Kidney (tissue), 14 donors: ENCODE data around the gene RIMS4. TPM values are rescaled to one million over a fixed set of nuclear protein-coding genes. Genes with fewer than 3 reads are reported as not detected.

Experiments
- DNase-seq, 5 donors: peaks; one replicate each; pipeline ENCODE4 v3.0.0-alpha.2; 2013 to 2020
- FAIRE-seq: peaks from 2 replicates; lab custom pipeline; 2012; peaks lifted over from hg19 to GRCh38; lab: Jason Lieb, UNC
- H3K27ac ChIP-seq, 2 donors: one replicate each; pipeline ENCODE4 v1.7.0; 2013; ENCODE audit warnings: low read depth in 2 of 2, low read length in 2 of 2, inconsistent platforms in 1 of 2
- H3K27me3 ChIP-seq: one replicate; pipeline ENCODE4 v1.7.1; 2013; ENCODE audit warnings: low read length, inconsistent platforms; ENCODE audit not compliant: control insufficient read depth, insufficient read depth
- H3K36me3 ChIP-seq, 3 donors: one replicate each; pipeline versions ENCODE4 v1.7.0 to v1.7.1; 2013; ENCODE audit warnings: low read length in 3 of 3, control low read depth in 1 of 3, inconsistent platforms in 1 of 3; ENCODE audit not compliant: insufficient read depth in 3 of 3, control insufficient read depth in 2 of 3
- H3K4me1 ChIP-seq, 3 donors: one replicate each; pipeline versions ENCODE4 v1.7.0 to v1.7.1; 2013; ENCODE audit warnings: low read length in 3 of 3, inconsistent platforms in 1 of 3, low read depth in 1 of 3; ENCODE audit not compliant: control insufficient read depth in 2 of 3, insufficient read depth in 2 of 3
- H3K4me3 ChIP-seq, 3 donors: one replicate each; pipeline versions ENCODE4 v1.7.0 to v1.8.1; 2013; ENCODE audit warnings: low read length in 3 of 3, control low read depth in 1 of 3, inconsistent platforms in 1 of 3
- H3K9ac ChIP-seq, 3 donors: one replicate each; pipeline versions ENCODE4 v1.7.0 to v1.7.1; 2013; ENCODE audit warnings: low read length in 3 of 3, control low read depth in 1 of 3, inconsistent platforms in 1 of 3
- H3K9me3 ChIP-seq, 3 donors: one replicate each; pipeline versions ENCODE4 v1.7.0 to v1.7.1; 2013; ENCODE audit warnings: low read length in 3 of 3, control low read depth in 1 of 3, inconsistent platforms in 1 of 3; ENCODE audit not compliant: control insufficient read depth in 2 of 3, insufficient read depth in 1 of 3
- CTCF ChIP-seq: IDR thresholded peaks from 3 replicates; pipeline ENCODE4 v1.5.1; 2012; ENCODE audit warnings: mild to moderate bottlenecking, moderate library complexity, borderline replicate concordance; ENCODE audit not compliant: insufficient read depth; ENCODE audit errors: extremely low read depth
- intact Hi-C: fragments of 100-400 bp; cut with DNase I; formaldehyde crosslinking; loops from one replicate; pipeline ENCODE4 v1.11.1; 2022
- polyA plus RNA-seq: library from polyadenylated mRNA; stranded (reverse); fragments of 350-450 nt; fragmentation: Illumina TruSeq; extraction: RNeasy Lipid Tissue Mini Kit (QIAGEN cat#74804); gene quantifications from one replicate; pipeline ENCODE4 v1.2.3, GENCODE V29; 2014; ENCODE audit warnings: low read depth, low replicate concordance; ENCODE audit not compliant: insufficient read depth
- total RNA-seq: library from RNA; stranded (reverse); fragmentation: NEBNext Ultra II Directional; extraction: Animal tissue kit (Norgen Biotek cat#: 25700); gene quantifications from one replicate; pipeline ENCODE4 v1.2.1, GENCODE V29; 2021
- donor health status: control.
- donor health status: control.
- donor health status: control.
- donor health status: control.
- donor health status: control.
- donor health status: DM: yes; HTN: yes; CAD: no.
- donor health status: Normal renal cell carcinoma (clear cell type).

Gene RIMS4
- total and polyA plus RNA-seq, 2 donors from 2014 or later = 0.13 TPM; not detected in 1

- TF ChIP-seq CTCF = no peak
- DNase-seq = no peak
- Histone ChIP-seq H3K27me3 (no peaks in the 10 kb centered on the region), H3K27ac (no peak overlapping the region), H3K4me1 (peaks cover 0 to 3% (median 0%) of the 10 kb centered on the region in 3 donors), H3K36me3 (no peaks in the 10 kb centered on the region), H3K4me3 (no peak overlapping the region), H3K9ac (no peak overlapping the region), H3K9me3 (no peaks in the 10 kb centered on the region)
- no peak for FAIRE-seq
- intact Hi-C loops = no loop called here
Measured at GRCh38 chr20:44725837-44726236, 84.5 kb downstream of the RIMS4 start.

- Histone ChIP-seq H3K36me3 (no peaks in the 10 kb centered on the region), H3K4me3 (no peak overlapping the region), H3K9me3 (no peaks in the 10 kb centered on the region), H3K27me3 (no peaks in the 10 kb centered on the region), H3K9ac (no peak overlapping the region), H3K27ac (no peak overlapping the region), H3K4me1 (peaks cover 0 to 3% (median 0%) of the 10 kb centered on the region in 3 donors)
- TF ChIP-seq CTCF = no peak
- FAIRE-seq (no peak), DNase-seq (peak in 1 of 5 donors; percentile 67)
- intact Hi-C loops = no loop called here
Measured at GRCh38 chr20:44724423-44725091, 85.8 kb downstream of the RIMS4 start.

GRCh38 chr20:44723798-44724362, 86.5 kb downstream of the RIMS4 start:
- Histone ChIP-seq H3K9ac (no peak overlapping the region), H3K27me3 (no peaks in the 10 kb centered on the region), H3K4me1 (peaks cover 0 to under 1% (median 0%) of the 10 kb centered on the region in 3 donors), H3K27ac (no peak overlapping the region), H3K4me3 (no peak overlapping the region), H3K36me3 (no peaks in the 10 kb centered on the region), H3K9me3 (no peaks in the 10 kb centered on the region)
- FAIRE-seq = no peak
- no peak for TF ChIP-seq CTCF
- intact Hi-C loops = no loop called here
- peak in 1 of 5 donors; percentile 48 for DNase-seq
